Activated CD4-positive, CD25-positive, alpha-beta regulatory T cell (primary cell): ENCODE measurements around the gene SKIC2.
"Not testable (repeated sequence)": the region's sequence is repeated elsewhere in the genome, so short reads cannot be mapped to it uniquely, and the experiment has no call there.

Experiments used
- DNase-seq, 4 experiments: peaks; one replicate each; lab custom pipeline; 2025; lab: John Stamatoyannopoulos, UW

Gene SKIC2

DNA sequence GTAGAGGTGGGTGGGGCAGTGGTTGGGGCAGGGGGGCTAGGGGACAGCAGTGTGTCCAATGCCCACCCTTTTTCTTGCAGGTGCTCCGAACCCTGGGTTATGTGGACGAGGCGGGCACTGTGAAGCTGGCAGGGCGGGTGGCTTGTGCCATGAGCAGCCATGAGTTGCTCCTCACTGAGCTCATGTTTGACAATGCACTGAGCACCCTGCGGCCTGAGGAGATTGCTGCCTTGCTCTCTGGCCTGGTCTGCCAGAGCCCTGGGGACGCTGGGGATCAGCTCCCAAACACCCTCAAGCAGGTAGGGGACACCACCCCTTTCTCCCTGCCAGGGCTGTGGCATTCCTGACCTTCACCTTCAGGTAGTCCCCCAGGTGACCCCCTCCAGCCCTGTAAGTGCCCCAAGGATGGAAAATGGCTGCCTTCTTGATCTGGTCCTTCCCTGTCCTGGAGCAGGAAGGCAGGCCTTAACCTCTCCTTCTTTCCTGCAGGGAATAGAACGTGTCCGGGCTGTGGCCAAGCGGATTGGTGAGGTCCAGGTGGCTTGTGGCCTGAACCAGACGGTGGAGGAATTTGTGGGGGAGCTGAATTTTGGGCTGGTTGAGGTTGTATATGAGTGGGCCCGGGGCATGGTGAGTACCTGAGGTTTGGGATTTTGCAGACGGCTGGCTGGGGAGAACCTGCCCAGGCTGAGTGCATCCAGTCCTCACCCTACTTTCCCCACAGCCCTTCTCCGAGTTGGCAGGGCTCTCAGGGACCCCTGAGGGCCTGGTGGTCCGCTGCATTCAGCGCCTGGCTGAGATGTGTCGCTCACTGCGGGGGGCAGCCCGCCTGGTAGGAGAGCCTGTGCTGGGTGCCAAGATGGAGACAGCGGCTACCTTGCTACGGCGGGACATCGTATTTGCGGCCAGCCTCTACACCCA lies 10.1 kb downstream of the SKIC2 start:
- no peak for DNase-seq

GRCh38 chr6:31969712-31970603 lies 11.0 kb downstream of the SKIC2 start:
- no peak for DNase-seq

- DNase-seq: no peak
These were observed 11.8 kb downstream of the SKIC2 start for GRCh38 chr6:31970604-31971271.

GRCh38 chr6:31971279-31971992 lies 12.5 kb downstream of the SKIC2 start:
- DNase-seq: no peak

- peak; percentile 93 to 94 (median 94) for DNase-seq
These were observed 13.2 kb downstream of the SKIC2 start, which contains the start of gene DXO for GRCh38 chr6:31971993-31972708. DXO (minus strand) TSS chr6:31972138; CDS start chr6:31971675, 463 bp downstream.

DNA sequence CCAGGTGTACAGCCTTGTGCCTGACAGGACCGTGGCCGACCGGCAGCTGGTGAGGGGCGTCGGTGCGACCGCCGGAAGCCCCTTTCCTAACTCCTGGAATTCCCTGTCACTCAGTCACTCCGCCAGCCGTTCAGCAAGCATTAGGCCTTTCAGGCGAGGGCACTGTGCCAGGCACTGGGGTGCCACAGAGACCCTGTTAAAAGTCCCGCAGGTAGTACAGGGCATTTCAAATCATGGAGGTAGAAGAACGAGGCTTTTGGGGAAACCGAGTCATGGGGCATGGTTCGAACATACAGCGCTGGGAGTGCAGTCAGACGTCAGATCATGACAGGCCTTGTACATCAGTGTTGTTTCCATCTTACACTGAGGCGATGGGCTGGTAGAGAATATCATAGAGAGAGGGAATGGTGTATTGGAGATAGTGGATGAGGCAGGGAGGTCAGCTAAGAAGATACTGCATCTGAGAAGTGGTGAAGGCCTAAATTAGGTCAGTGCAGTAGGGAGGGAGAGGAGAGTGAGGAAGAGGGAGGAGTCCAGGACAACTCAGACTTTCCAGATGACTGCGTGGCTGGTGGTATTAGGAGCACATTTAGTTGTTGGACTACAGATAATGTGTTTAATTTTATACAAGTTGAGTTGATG lies 13.9 kb downstream of the SKIC2 start:
- no peak for DNase-seq

GRCh38 chr6:31976065-31976464 lies 17.1 kb downstream of the SKIC2 start:
- DNase-seq: not testable (repeated sequence)

- DNase-seq: no peak
These were observed 18.9 kb downstream of the SKIC2 start for GRCh38 chr6:31977816-31978431.

DNA sequence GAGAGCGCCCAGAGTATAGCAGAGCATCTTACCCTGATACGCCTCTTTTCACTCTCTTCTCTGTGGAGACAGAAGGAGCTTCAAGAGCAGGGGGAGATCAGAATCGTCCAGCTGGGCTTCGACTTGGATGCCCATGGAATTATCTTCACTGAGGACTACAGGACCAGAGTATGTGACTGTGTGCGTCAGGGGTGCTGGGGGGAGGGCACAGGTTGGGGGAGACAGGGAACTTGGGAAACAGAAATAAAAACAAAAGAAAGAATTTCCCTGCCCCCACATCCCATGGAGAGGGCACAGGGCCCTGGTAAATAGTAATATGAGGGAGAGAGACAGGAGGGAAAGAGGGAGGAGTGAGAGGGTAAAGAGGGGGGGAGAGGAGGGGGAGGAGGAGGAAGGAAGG lies 19.9 kb downstream of the SKIC2 start:
- DNase-seq: no peak

DNA sequence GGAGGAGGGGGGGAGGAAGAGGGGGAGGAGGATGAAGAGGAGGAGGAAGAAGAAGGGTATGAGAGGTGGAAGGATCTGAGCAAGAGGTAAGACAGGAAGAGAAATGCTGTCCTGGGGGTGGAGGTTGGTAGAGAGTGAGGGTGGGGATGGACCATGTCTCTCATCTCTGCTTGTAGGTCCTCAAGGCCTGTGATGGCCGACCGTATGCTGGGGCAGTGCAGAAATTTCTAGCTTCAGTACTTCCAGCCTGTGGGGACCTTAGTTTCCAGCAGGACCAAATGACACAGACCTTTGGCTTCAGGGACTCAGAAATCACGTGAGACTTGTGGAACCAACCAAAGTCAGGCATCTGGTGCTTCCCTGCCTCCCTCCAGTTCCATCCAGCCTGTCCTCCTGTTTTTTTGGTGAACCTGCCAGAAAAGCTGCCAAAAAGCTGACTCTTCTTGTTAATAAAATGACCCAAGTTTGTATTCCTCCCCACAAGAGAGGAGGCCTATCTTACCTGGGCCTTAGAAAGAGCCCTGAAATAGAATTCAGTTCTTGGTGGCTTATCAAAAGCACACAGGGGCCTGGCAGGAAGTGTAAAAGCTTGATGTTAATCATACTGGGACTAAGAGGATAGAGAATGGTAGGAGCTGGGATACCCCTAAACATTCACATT lies 20.4 kb downstream of the SKIC2 start:
- no peak for DNase-seq

- not testable (repeated sequence) for DNase-seq
These were observed 21.4 kb downstream of the SKIC2 start for GRCh38 chr6:31980195-31980876.

- DNase-seq: not testable (repeated sequence)
These were observed 22.0 kb downstream of the SKIC2 start for GRCh38 chr6:31980998-31981397.

DNA sequence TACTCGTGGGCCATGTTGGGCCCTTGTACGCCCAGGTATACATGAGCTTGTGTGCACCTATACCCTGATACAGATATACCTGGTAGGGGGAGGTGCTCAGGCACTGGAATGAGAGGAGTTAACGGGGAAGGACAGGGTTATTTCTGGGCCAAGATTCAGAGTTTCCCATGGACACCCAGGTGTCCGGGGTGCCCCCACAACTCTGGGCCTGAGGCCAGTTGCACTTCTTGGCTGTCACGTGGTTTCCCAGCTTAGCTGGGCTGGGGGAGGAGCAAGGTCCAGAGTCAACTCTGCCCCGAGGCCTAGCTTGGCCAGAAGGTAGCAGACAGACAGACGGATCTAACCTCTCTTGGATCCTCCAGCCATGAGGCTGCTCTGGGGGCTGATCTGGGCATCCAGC lies 22.8 kb downstream of the SKIC2 start, which contains the start of gene C4A:
C4A (plus strand) TSS at position 314 of the 400 bp plus-strand sequence; CDS start at position 365, 51 bp downstream.
- DNase-seq: not testable (repeated sequence)

DNA sequence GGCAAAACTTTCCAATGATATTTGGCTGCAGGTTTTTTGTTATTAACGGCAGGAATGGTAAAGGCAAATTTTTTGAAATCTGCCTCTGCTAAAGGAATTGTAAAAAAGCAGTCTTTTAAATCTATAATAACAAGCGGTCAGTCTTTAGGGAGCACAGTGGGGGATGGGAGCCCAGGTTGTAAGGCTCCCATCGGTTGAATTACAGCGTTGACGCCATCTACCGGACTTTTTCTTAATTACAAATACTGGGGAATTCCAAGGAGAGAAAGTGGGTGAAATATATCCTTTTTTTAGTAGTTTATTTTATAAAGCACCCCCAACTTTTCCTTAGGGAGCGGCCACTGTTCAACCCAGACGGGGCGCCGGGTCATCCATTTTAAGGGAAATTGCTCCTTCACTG lies 30.4 kb downstream of the SKIC2 start:
- DNase-seq: not testable (repeated sequence)

- DNase-seq: not testable (repeated sequence)
These were observed 35.4 kb downstream of the SKIC2 start for GRCh38 chr6:31994421-31994820.

- not testable (repeated sequence) for DNase-seq
These were observed 37.4 kb downstream of the SKIC2 start for GRCh38 chr6:31996385-31996784.

DNA sequence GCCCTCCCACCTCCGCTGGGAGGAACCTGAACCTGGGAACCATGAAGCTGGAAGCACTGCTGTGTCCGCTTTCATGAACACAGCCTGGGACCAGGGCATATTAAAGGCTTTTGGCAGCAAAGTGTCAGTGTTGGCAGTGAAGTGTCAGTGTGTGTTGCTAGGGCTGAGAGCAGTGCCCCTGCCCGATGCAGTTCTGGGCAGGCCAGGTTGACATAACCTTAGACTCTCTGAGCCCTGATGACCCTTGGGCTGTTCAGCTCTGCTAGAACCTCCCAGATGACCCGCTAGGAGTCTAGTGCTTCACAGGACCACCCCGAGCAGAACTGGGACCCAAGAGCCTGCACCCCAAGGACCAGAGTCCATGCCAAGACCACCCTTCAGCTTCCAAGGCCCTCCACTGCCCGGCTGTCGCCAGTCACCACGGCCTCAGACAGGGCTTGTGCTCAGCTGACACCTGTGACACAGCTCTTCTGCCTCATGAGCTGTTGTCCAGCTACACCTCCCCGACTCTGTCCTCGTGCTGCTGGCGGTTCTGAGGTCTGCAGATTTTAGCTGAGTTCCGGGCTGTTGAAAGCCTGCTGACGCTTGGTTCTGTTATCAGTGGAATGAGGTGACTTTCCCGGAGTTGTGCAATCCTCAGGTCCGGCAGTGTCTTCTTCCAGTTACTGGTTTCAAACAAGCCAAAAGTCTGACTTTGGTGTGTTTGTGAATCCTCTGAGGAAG lies 43.7 kb downstream of the SKIC2 start:
- DNase-seq: not testable (repeated sequence)

GRCh38 chr6:32003301-32003700 lies 44.3 kb downstream of the SKIC2 start:
- not testable (repeated sequence) for DNase-seq
